ENCODE data around the gene ARL2.

- TF ChIP-seq CTCF (IDR thresholded peaks at IDR 0.05) = no peak
- no peak for TF ChIP-seq POLR2A (IDR thresholded peaks at IDR 0.05)
Observed at GRCh38 chr11:65035579-65035978, 21.6 kb downstream of the ARL2 start.
